IPS-18c (cell line): ENCODE data around the gene CLINT1.

Source experiments
- H3K4me3 ChIP-seq: 2 replicates; pipeline ENCODE4 v1.7.0; 2013; ENCODE audit warnings: low read depth, mild to moderate bottlenecking, low read length, moderate library complexity; ENCODE audit not compliant: insufficient read depth
- H3K9me3 ChIP-seq: one replicate; pipeline ENCODE4 v1.6.1; 2013; ENCODE audit warnings: mild to moderate bottlenecking, low read length, moderate library complexity; ENCODE audit not compliant: control insufficient read depth, insufficient read depth

Gene CLINT1

GRCh38 chr5:157828944-157829639 is 29.9 kb downstream of the CLINT1 start:
- H3K9me3 ChIP-seq, result no peaks in the 10 kb centered on the region
- H3K4me3 ChIP-seq, result no peak overlapping the region

GRCh38 chr5:157828105-157828943 is 30.6 kb downstream of the CLINT1 start:
- Histone ChIP-seq H3K4me3 (no peak overlapping the region), H3K9me3 (no peaks in the 10 kb centered on the region)

- Histone ChIP-seq H3K9me3 (no peaks in the 10 kb centered on the region), H3K4me3 (no peak overlapping the region)
These were observed 31.5 kb downstream of the CLINT1 start for GRCh38 chr5:157827423-157827822.

- Histone ChIP-seq H3K4me3 (no peak overlapping the region), H3K9me3 (no peaks in the 10 kb centered on the region)
These were observed 35.3 kb downstream of the CLINT1 start for GRCh38 chr5:157823655-157824054.

GRCh38 chr5:157821822-157822622 is 36.9 kb downstream of the CLINT1 start:
- no peaks in the 10 kb centered on the region for H3K9me3 ChIP-seq
- no peak overlapping the region for H3K4me3 ChIP-seq

GRCh38 chr5:157821405-157821804 is 37.5 kb downstream of the CLINT1 start:
- no peaks in the 10 kb centered on the region for H3K9me3 ChIP-seq
- H3K4me3 ChIP-seq, result no peak overlapping the region

GRCh38 chr5:157820593-157821252 is 38.2 kb downstream of the CLINT1 start:
- no peak overlapping the region for H3K4me3 ChIP-seq
- H3K9me3 ChIP-seq, result no peaks in the 10 kb centered on the region

GRCh38 chr5:157819502-157820115 is 39.3 kb downstream of the CLINT1 start:
- Histone ChIP-seq H3K4me3 (no peak overlapping the region), H3K9me3 (no peaks in the 10 kb centered on the region)

GRCh38 chr5:157818368-157818767 is 40.6 kb downstream of the CLINT1 start:
- Histone ChIP-seq H3K4me3 (no peak overlapping the region), H3K9me3 (no peaks in the 10 kb centered on the region)

- H3K4me3 ChIP-seq, result no peak overlapping the region
- H3K9me3 ChIP-seq, result no peaks in the 10 kb centered on the region
These were observed 41.0 kb downstream of the CLINT1 start for GRCh38 chr5:157817928-157818327.

GRCh38 chr5:157817387-157817702 is 41.6 kb downstream of the CLINT1 start:
- H3K4me3 ChIP-seq, result no peak overlapping the region

GRCh38 chr5:157816682-157817386 is 42.1 kb downstream of the CLINT1 start:
- Histone ChIP-seq H3K9me3 (no peaks in the 10 kb centered on the region), H3K4me3 (no peak overlapping the region)

More at GRCh38 chr5:157817387-157817702, 41.6 kb downstream of the CLINT1 start:
- H3K9me3 ChIP-seq, result no peaks in the 10 kb centered on the region

GRCh38 chr5:157812086-157812485 is 46.9 kb downstream of the CLINT1 start:
- Histone ChIP-seq H3K9me3 (no peaks in the 10 kb centered on the region), H3K4me3 (no peak overlapping the region)

- H3K4me3 ChIP-seq, result no peak overlapping the region
- no peaks in the 10 kb centered on the region for H3K9me3 ChIP-seq
These were observed 50.9 kb downstream of the CLINT1 start for GRCh38 chr5:157808043-157808442.

- H3K4me3 ChIP-seq, result no peak overlapping the region
- H3K9me3 ChIP-seq, result no peaks in the 10 kb centered on the region
These were observed 56.2 kb downstream of the CLINT1 start for GRCh38 chr5:157802736-157803135.

- Histone ChIP-seq H3K4me3 (no peak overlapping the region), H3K9me3 (no peaks in the 10 kb centered on the region)
These were observed 58.8 kb downstream of the CLINT1 start for GRCh38 chr5:157800137-157800536.
